Neural progenitor cell (in vitro differentiated cells): Measurements from ENCODE around the gene MRPL32. TPM values are rescaled to one million over a fixed set of nuclear protein-coding genes. Genes with fewer than 3 reads are reported as not detected.

Experiments
- DNase-seq: peaks from one replicate; pipeline ENCODE4 v3.0.0-alpha.2; 2016; ENCODE audit warnings: low spot score
- H2AFZ ChIP-seq: fragments of 200-600 bp; sonication (generic); replicated peaks from 2 replicates; pipeline ENCODE4 v1.6.1; 2016; ENCODE audit warnings: antibody characterized with exemption
- H3F3A ChIP-seq: fragments of 200-600 bp; sonication (generic); 2 replicates; pipeline ENCODE4 v1.6.1; 2016; ENCODE audit warnings: antibody characterized with exemption, low read depth
- H3K27ac ChIP-seq: fragments of 200-600 bp; sonication (generic); 2 replicates; pipeline ENCODE4 v1.5.1; 2016; ENCODE audit warnings: mild to moderate bottlenecking
- H3K27me3 ChIP-seq: fragments of 200-600 bp; sonication (generic); 2 replicates; pipeline ENCODE4 v1.6.1; 2016; ENCODE audit warnings: mild to moderate bottlenecking, moderate library complexity
- H3K36me3 ChIP-seq: fragments of 200-600 bp; sonication (generic); 2 replicates; pipeline ENCODE4 v1.5.1; 2016
- H3K4me1 ChIP-seq: fragments of 200-600 bp; sonication (generic); 2 replicates; pipeline ENCODE4 v1.6.1; 2016; ENCODE audit warnings: mixed run types
- H3K4me2 ChIP-seq: fragments of 200-600 bp; sonication (generic); 2 replicates; pipeline ENCODE4 v1.6.1; 2016
- H3K4me3 ChIP-seq: fragments of 200-600 bp; sonication (generic); 2 replicates; pipeline ENCODE4 v1.5.1; 2016
- H3K79me2 ChIP-seq: fragments of 200-600 bp; sonication (generic); 2 replicates; pipeline ENCODE4 v1.6.1; 2016; ENCODE audit warnings: low read depth
- H3K9ac ChIP-seq: fragments of 200-600 bp; sonication (generic); 2 replicates; pipeline ENCODE4 v1.6.1; 2016
- H3K9me3 ChIP-seq: fragments of 200-600 bp; sonication (generic); 2 replicates; pipeline ENCODE4 v1.5.1; 2016; ENCODE audit warnings: low read depth
- H4K20me1 ChIP-seq: fragments of 200-600 bp; sonication (generic); 2 replicates; pipeline ENCODE4 v1.6.1; 2016; ENCODE audit warnings: low read depth
- H3K27ac Mint-ChIP-seq: 3 replicates; pipeline ENCODE4 v1.8.0; 2021; ENCODE audit warnings: mixed read lengths
- H3K27me3 Mint-ChIP-seq: 2 replicates; pipeline ENCODE4 v1.8.0; 2022; ENCODE audit warnings: low read depth, mild to moderate bottlenecking, inconsistent platforms, moderate library complexity, mixed read lengths; ENCODE audit not compliant: insufficient read depth
- H3K36me3 Mint-ChIP-seq: 3 replicates; pipeline ENCODE4 v1.8.0; 2021; ENCODE audit warnings: mixed read lengths
- H3K4me1 Mint-ChIP-seq: 3 replicates; pipeline ENCODE4 v1.8.0; 2021; ENCODE audit warnings: mixed read lengths
- H3K4me3 Mint-ChIP-seq: 3 replicates; pipeline ENCODE4 v1.8.0; 2021; ENCODE audit warnings: mild to moderate bottlenecking, moderate library complexity, mixed read lengths
- H3K9me3 Mint-ChIP-seq: 3 replicates; pipeline ENCODE4 v1.8.0; 2020; ENCODE audit warnings: mixed read lengths
- EZH2 ChIP-seq: fragments of 200-600 bp; sonication (generic); IDR thresholded peaks from 2 replicates; pipeline ENCODE4 v1.6.1; 2017; ENCODE audit warnings: antibody characterized with exemption, mild to moderate bottlenecking, moderate library complexity
- EZH2phosphoT487 ChIP-seq: fragments of 200-600 bp; sonication (generic); IDR thresholded peaks from 2 replicates; pipeline ENCODE4 v1.6.1; 2017; ENCODE audit warnings: antibody characterized with exemption
- total RNA-seq: library from RNA; depleted of rRNA; stranded (reverse); fragments of >200 nt; gene quantifications from 2 replicates; pipeline ENCODE4 v1.2.3, GENCODE V29; 2015; ENCODE audit warnings: low replicate concordance
- TF ChIP-seq, protein P1 (sequence below): fragments of 200-600 bp; sonication (generic); IDR thresholded peaks from 2 replicates; pipeline ENCODE4 v1.5.1; 2017; ENCODE audit warnings: antibody characterized with exemption, mild to moderate bottlenecking

The MRPL32 gene
- total RNA-seq, 1 donor from 2014 or later: 133 TPM

GRCh38 chr7:42914421-42915045 is 17.6 kb upstream of the MRPL32 start:
- Histone ChIP-seq H3K4me2 (no peak overlapping the region), H3K36me3 (peaks cover 3% of the 10 kb centered on the region), H3F3A (peaks cover 23% of the 10 kb centered on the region), H3K4me1 (peaks cover 23% of the 10 kb centered on the region), H3K4me3 (no peak overlapping the region), H2AFZ (no peak overlapping the region), H3K9ac (no peak overlapping the region), H3K79me2 (peaks cover 13% of the 10 kb centered on the region), H3K27me3 (no peaks in the 10 kb centered on the region), H3K9me3 (no peaks in the 10 kb centered on the region), H3K27ac (no peak overlapping the region), H4K20me1 (no peaks in the 10 kb centered on the region)
- no peak for TF ChIP-seq EZH2phosphoT487
- no peak for TF ChIP-seq EZH2
- TF ChIP-seq, protein P1, sequence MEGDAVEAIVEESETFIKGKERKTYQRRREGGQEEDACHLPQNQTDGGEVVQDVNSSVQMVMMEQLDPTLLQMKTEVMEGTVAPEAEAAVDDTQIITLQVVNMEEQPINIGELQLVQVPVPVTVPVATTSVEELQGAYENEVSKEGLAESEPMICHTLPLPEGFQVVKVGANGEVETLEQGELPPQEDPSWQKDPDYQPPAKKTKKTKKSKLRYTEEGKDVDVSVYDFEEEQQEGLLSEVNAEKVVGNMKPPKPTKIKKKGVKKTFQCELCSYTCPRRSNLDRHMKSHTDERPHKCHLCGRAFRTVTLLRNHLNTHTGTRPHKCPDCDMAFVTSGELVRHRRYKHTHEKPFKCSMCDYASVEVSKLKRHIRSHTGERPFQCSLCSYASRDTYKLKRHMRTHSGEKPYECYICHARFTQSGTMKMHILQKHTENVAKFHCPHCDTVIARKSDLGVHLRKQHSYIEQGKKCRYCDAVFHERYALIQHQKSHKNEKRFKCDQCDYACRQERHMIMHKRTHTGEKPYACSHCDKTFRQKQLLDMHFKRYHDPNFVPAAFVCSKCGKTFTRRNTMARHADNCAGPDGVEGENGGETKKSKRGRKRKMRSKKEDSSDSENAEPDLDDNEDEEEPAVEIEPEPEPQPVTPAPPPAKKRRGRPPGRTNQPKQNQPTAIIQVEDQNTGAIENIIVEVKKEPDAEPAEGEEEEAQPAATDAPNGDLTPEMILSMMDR: no peak
- Mint-ChIP-seq H3K36me3 (peaks cover 22% of the 10 kb centered on the region), H3K27ac (no peak overlapping the region), H3K4me3 (no peak overlapping the region), H3K4me1 (peaks cover 24% of the 10 kb centered on the region), H3K9me3 (no peaks in the 10 kb centered on the region), H3K27me3 (no peaks in the 10 kb centered on the region)
- DNase-seq: no peak

GRCh38 chr7:42915356-42915755 is 16.8 kb upstream of the MRPL32 start:
- H3K4me1 Mint-ChIP-seq: peaks cover 18% of the 10 kb centered on the region
- Histone ChIP-seq H3K79me2 (peaks cover 11% of the 10 kb centered on the region), H3K4me1 (peaks cover 23% of the 10 kb centered on the region), H3K9me3 (no peaks in the 10 kb centered on the region), H3K27me3 (no peaks in the 10 kb centered on the region), H3K9ac (no peak overlapping the region), H3K4me3 (no peak overlapping the region), H3K27ac (no peak overlapping the region), H2AFZ (no peak overlapping the region), H3F3A (peaks cover 23% of the 10 kb centered on the region), H3K36me3 (peaks cover 6% of the 10 kb centered on the region), H4K20me1 (no peaks in the 10 kb centered on the region), H3K4me2 (no peak overlapping the region)
- no peak for DNase-seq
- H3K27me3 Mint-ChIP-seq: no peaks in the 10 kb centered on the region
- TF ChIP-seq EZH2phosphoT487: no peak
- TF ChIP-seq, protein P1: no peak
- TF ChIP-seq EZH2: no peak
- no peaks in the 10 kb centered on the region for H3K9me3 Mint-ChIP-seq
- H3K36me3 Mint-ChIP-seq: peaks cover 15% of the 10 kb centered on the region
- no peak overlapping the region for H3K4me3 Mint-ChIP-seq
- H3K27ac Mint-ChIP-seq: no peak overlapping the region

- H3K27ac ChIP-seq: no peak overlapping the region
- no peaks in the 10 kb centered on the region for H3K4me1 Mint-ChIP-seq
- H3K4me3 ChIP-seq: no peak overlapping the region
- no peak overlapping the region for H2AFZ ChIP-seq
- peaks cover 23% of the 10 kb centered on the region for H3K36me3 Mint-ChIP-seq
- no peaks in the 10 kb centered on the region for H3K9me3 Mint-ChIP-seq
- H3K79me2 ChIP-seq: peaks cover 20% of the 10 kb centered on the region
- no peak for TF ChIP-seq EZH2phosphoT487
- TF ChIP-seq EZH2: no peak
- TF ChIP-seq, protein P1: no peak
- H3K27me3 Mint-ChIP-seq: no peaks in the 10 kb centered on the region
- no peaks in the 10 kb centered on the region for H3K4me1 ChIP-seq
- H4K20me1 ChIP-seq: peaks cover 8% of the 10 kb centered on the region
- no peak overlapping the region for H3K9ac ChIP-seq
- no peak overlapping the region for H3K27ac Mint-ChIP-seq
- H3K4me3 Mint-ChIP-seq: no peak overlapping the region
- H3K36me3 ChIP-seq: peaks cover 49% of the 10 kb centered on the region
- H3F3A ChIP-seq: peaks cover 13% of the 10 kb centered on the region
- H3K4me2 ChIP-seq: no peak overlapping the region
- H3K27me3 ChIP-seq: no peaks in the 10 kb centered on the region
- H3K9me3 ChIP-seq: no peaks in the 10 kb centered on the region
- DNase-seq: no peak
Observed at GRCh38 chr7:42922017-42922753, 10.0 kb upstream of the MRPL32 start.
